Measurements from ENCODE around the gene ASIC4. TPM values are rescaled to one million over a fixed set of nuclear protein-coding genes. Genes with fewer than 3 reads are reported as not detected.
A peak's percentile ranks its signal among the peaks of the same experiment; 100 is the strongest.

Gene ASIC4, protein sequence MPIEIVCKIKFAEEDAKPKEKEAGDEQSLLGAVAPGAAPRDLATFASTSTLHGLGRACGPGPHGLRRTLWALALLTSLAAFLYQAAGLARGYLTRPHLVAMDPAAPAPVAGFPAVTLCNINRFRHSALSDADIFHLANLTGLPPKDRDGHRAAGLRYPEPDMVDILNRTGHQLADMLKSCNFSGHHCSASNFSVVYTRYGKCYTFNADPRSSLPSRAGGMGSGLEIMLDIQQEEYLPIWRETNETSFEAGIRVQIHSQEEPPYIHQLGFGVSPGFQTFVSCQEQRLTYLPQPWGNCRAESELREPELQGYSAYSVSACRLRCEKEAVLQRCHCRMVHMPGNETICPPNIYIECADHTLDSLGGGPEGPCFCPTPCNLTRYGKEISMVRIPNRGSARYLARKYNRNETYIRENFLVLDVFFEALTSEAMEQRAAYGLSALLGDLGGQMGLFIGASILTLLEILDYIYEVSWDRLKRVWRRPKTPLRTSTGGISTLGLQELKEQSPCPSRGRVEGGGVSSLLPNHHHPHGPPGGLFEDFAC
- total RNA-seq (2021) (0.79 to 1.0 TPM (median 0.80 TPM) in 3 replicates), Bru-seq, nascent RNA (percentile 27 among the genes with signal in this experiment)
- long read RNA-seq, experiment 1, result 0 reads
- long read RNA-seq, experiment 2, result 0 reads
- long read RNA-seq, experiment 3, result 0 reads

DNA sequence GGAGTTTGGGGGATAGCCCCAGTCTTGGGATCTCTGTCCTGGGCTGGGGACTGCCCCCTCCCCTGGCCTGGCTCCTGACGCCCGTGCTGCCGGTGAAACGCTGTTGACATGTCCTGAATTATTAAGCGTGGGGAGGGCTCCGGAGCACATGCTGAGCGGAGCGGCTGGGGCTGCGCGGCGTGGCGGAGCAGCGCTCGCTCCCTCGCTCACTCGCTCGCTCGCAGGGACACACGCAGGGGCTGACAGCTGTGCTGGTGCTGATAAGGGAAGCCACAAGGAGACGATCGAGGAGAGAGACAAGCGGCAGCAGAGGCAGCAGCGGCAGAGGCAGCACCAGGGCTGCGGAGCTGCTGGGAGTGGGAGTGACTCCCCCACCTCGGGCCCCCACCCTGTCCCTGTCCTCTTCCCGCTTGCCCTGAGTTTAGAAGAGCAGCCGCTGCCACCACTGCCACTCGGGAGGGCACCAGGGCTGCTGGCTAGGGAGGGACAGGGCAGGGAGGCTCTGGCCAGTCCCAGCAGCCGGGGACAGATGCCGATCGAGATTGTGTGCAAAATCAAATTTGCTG is at the start of gene ASIC4:
ASIC4 (plus strand) TSS at position 287 of the 566 bp plus-strand sequence; CDS start at position 530, 243 bp downstream.
- ATAC-seq (peak; percentile 2; the same call in 1 of the 2 replicates), DNase-seq (ENCODE audit: low spot score) (no peak)
- CTCF ChIA-PET, result interaction anchor here (0.9 to 41.3 kb wide), 7 partner anchors 8 to 112 kb away, joined by 3 to 2316 read pairs (median 3); partner anchors contain the start of gene GMPPA
- H3K36me3 Mint-ChIP-seq, result no peaks in the 10 kb centered on the region
- peaks cover 54% of the 10 kb centered on the region for H3K4me1 Mint-ChIP-seq
- TF ChIP-seq PRRX2 (CRISPR knock-in tag; IDR thresholded peaks at IDR 0.05), result no peak
- TF ChIP-seq, protein P1, sequence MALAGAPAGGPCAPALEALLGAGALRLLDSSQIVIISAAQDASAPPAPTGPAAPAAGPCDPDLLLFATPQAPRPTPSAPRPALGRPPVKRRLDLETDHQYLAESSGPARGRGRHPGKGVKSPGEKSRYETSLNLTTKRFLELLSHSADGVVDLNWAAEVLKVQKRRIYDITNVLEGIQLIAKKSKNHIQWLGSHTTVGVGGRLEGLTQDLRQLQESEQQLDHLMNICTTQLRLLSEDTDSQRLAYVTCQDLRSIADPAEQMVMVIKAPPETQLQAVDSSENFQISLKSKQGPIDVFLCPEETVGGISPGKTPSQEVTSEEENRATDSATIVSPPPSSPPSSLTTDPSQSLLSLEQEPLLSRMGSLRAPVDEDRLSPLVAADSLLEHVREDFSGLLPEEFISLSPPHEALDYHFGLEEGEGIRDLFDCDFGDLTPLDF (CRISPR knock-in tag; IDR thresholded peaks at IDR 0.05), result no peak
- TF ChIP-seq SMAD3 (CRISPR knock-in tag; IDR thresholded peaks at IDR 0.05; ENCODE audit: borderline replicate concordance), result no peak
- TF ChIP-seq, protein P2, sequence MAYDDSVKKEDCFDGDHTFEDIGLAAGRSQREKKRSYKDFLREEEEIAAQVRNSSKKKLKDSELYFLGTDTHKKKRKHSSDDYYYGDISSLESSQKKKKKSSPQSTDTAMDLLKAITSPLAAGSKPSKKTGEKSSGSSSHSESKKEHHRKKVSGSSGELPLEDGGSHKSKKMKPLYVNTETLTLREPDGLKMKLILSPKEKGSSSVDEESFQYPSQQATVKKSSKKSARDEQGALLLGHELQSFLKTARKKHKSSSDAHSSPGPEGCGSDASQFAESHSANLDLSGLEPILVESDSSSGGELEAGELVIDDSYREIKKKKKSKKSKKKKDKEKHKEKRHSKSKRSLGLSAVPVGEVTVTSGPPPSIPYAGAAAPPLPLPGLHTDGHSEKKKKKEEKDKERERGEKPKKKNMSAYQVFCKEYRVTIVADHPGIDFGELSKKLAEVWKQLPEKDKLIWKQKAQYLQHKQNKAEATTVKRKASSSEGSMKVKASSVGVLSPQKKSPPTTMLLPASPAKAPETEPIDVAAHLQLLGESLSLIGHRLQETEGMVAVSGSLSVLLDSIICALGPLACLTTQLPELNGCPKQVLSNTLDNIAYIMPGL (CRISPR knock-in tag; IDR thresholded peaks at IDR 0.05), result no peak
- no peak for TF ChIP-seq JUN (CRISPR knock-in tag; IDR thresholded peaks at IDR 0.05)
- TF ChIP-seq OVOL2 (CRISPR knock-in tag; IDR thresholded peaks at IDR 0.05; ENCODE audit: borderline replicate concordance), result no peak
- TF ChIP-seq, protein P3, sequence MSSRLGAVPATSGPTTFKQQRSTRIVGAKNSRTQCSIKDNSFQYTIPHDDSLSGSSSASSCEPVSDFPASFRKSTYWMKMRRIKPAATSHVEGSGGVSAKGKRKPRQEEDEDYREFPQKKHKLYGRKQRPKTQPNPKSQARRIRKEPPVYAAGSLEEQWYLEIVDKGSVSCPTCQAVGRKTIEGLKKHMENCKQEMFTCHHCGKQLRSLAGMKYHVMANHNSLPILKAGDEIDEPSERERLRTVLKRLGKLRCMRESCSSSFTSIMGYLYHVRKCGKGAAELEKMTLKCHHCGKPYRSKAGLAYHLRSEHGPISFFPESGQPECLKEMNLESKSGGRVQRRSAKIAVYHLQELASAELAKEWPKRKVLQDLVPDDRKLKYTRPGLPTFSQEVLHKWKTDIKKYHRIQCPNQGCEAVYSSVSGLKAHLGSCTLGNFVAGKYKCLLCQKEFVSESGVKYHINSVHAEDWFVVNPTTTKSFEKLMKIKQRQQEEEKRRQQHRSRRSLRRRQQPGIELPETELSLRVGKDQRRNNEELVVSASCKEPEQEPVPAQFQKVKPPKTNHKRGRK (CRISPR knock-in tag; IDR thresholded peaks at IDR 0.05; ENCODE audit: borderline replicate concordance), result no peak
- TF ChIP-seq RORB (CRISPR knock-in tag; IDR thresholded peaks at IDR 0.05), result no peak
- TF ChIP-seq, protein P4, sequence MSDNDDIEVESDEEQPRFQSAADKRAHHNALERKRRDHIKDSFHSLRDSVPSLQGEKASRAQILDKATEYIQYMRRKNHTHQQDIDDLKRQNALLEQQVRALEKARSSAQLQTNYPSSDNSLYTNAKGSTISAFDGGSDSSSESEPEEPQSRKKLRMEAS (CRISPR knock-in tag; IDR thresholded peaks at IDR 0.05), result no peak
- TF ChIP-seq MXD4 (CRISPR knock-in tag; IDR thresholded peaks at IDR 0.05; ENCODE audit: borderline replicate concordance), result no peak
- TF ChIP-seq, protein P5, sequence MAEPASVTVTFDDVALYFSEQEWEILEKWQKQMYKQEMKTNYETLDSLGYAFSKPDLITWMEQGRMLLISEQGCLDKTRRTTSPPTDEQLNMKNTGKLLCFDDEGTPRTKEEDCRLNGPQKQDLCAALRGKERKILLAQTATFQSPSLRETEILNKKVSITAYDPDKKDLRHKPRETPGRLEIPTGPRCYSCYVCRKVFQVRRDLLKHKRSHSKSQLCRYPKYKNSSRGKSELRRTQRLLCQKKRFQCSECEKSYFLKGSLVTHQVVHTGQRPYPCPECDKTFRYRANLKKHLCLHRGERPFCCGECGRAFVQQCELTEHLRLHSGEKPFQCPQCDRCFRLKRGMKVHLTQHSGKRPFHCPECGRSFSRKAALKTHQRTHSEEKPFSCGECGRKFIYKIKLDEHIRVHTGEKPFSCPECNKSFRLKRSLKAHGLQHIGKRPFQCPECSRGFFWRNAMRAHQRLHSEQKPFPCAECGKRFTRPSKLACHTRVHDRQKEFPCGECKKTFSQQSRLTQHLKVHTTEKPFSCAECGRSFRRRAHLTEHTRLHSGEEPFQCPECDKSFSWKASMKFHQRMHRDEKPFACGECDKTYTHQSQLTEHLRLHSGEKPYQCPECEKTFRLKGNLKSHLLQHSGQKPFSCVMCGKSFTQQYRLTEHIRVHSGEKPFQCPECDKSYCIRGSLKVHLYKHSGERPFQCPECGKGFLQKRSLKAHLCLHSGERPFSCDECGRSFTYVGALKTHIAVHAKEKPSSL (CRISPR knock-in tag; conservative IDR thresholded peaks at IDR 0.05), result no peak
- TF ChIP-seq JAZF1 (CRISPR knock-in tag; IDR thresholded peaks at IDR 0.05), result no peak
- TF ChIP-seq EMX1 (CRISPR knock-in tag; IDR thresholded peaks at IDR 0.05), result no peak
- no peak for TF ChIP-seq FOXP1 (CRISPR knock-in tag; IDR thresholded peaks at IDR 0.05; ENCODE audit: borderline replicate concordance)
- no peak for TF ChIP-seq GRHL2 (CRISPR knock-in tag; IDR thresholded peaks at IDR 0.05; ENCODE audit: insufficient replicate concordance, severe bottlenecking)
- TF ChIP-seq GABPB1 (CRISPR knock-in tag; IDR thresholded peaks at IDR 0.05), result no peak
- TF ChIP-seq NFATC4 (CRISPR knock-in tag; IDR thresholded peaks at IDR 0.05), result no peak
- POLR2A ChIA-PET, result interaction anchor here (0.7 to 1.6 kb wide), 2 partner anchors 18 to 127 kb away, joined by 3 read pairs; partner anchors contain the start of gene DNPEP
- peak within 1 kb of the TSS; percentile 59 for H3K4me3 Mint-ChIP-seq
- no peak within 1 kb of the TSS for H3K27ac Mint-ChIP-seq
- H3K27me3 Mint-ChIP-seq (ENCODE audit: low read depth), result peaks cover 73% of the 10 kb centered on the region
- H3K9me3 Mint-ChIP-seq, result no peaks in the 10 kb centered on the region

Measured in WTC11 (cell line).